Measurements from ENCODE around the gene SNRPB. TPM values are rescaled to one million over a fixed set of nuclear protein-coding genes. Genes with fewer than 3 reads are reported as not detected.
A peak's percentile ranks its signal among the peaks of the same experiment; 100 is the strongest.

SNRPB gene
- total and polyA plus RNA-seq, 2 of the 13 experiments (the other 11 are each of a cell fraction or from before 2014, with no cell fraction given), result 473 to 844 TPM

- peak; percentile 100 for TF ChIP-seq CBX1 (IDR thresholded peaks at IDR 0.05; ENCODE audit: low read depth)
- peak; percentile 97 for TF ChIP-seq ZNF17 (CRISPR knock-in tag; IDR thresholded peaks at IDR 0.05)
- peak; percentile 95 for TF ChIP-seq THAP8 (CRISPR knock-in tag; IDR thresholded peaks at IDR 0.05; ENCODE audit: borderline replicate concordance)
- peak; percentile 98 for TF ChIP-seq HOXA5 (CRISPR knock-in tag; IDR thresholded peaks at IDR 0.05)
- TF ChIP-seq EZH2 (conservative IDR thresholded peaks at IDR 0.05; ENCODE audit: low read depth, low read length), result no peak
- TF ChIP-seq ZNF280B (CRISPR knock-in tag; IDR thresholded peaks at IDR 0.05; ENCODE audit: borderline replicate concordance), result peak; percentile 99
- TF ChIP-seq ZNF772 (CRISPR knock-in tag; IDR thresholded peaks at IDR 0.05), result peak; percentile 100
- TF ChIP-seq ZBTB39 (CRISPR knock-in tag; IDR thresholded peaks at IDR 0.05), result no peak; the same call in 1 of the 2 replicates
- no peak for TF ChIP-seq SMARCC2 (IDR thresholded peaks at IDR 0.05)
Observed at GRCh38 chr20:2470423-2471193, at the start of gene SNRPB (continued).
